GM10266 (cell line): ENCODE results near the gene SGPL1.

ENCODE experiments used
- DNase-seq: peaks from one replicate; pipeline ENCODE4 v3.0.0; 2012; ENCODE audit errors: extremely low spot score
- CTCF ChIP-seq: IDR thresholded peaks from 2 replicates; pipeline ENCODE4 v1.5.1; 2012; ENCODE audit warnings: mild to moderate bottlenecking, low read depth; ENCODE audit not compliant: control insufficient read depth, insufficient read depth; ENCODE audit errors: missing control alignments

Gene SGPL1

GRCh38 chr10:70779088-70779487, 36.7 kb upstream of the SGPL1 start:
- no peak for TF ChIP-seq CTCF
- DNase-seq = peak; percentile 3

GRCh38 chr10:70779511-70780369, 36.0 kb upstream of the SGPL1 start:
- no peak for TF ChIP-seq CTCF
- DNase-seq = peak; percentile 2

GRCh38 chr10:70780370-70780760, 35.4 kb upstream of the SGPL1 start:
- no peak for TF ChIP-seq CTCF
- DNase-seq = no peak

- no peak for DNase-seq
- TF ChIP-seq CTCF = no peak
Observed at GRCh38 chr10:70780772-70781171, 35.0 kb upstream of the SGPL1 start.

GRCh38 chr10:70781461-70782051, 34.2 kb upstream of the SGPL1 start:
- no peak for TF ChIP-seq CTCF
- no peak for DNase-seq

GRCh38 chr10:70782086-70782745, 33.5 kb upstream of the SGPL1 start:
- DNase-seq = no peak
- TF ChIP-seq CTCF = no peak
